Esophagus squamous epithelium (tissue), 5 donors: ENCODE data around the gene EXOSC7. TPM values are rescaled to one million over a fixed set of nuclear protein-coding genes. Genes with fewer than 3 reads are reported as not detected.
"Not testable (repeated sequence)": the region's sequence is repeated elsewhere in the genome, so short reads cannot be mapped to it uniquely, and the experiment has no call there.

Source experiments
- DNase-seq: peaks from one replicate; lab custom pipeline; 2025; lab: John Stamatoyannopoulos, UW
- H3K27ac ChIP-seq, 4 donors: fragments of 200-600 bp; sonication (generic); one replicate each; pipeline ENCODE4 v1.5.1; 2016 to 2019; ENCODE audit warnings: mild to moderate bottlenecking in 1 of 4
- H3K27me3 ChIP-seq, 4 donors: fragments of 200-600 bp; sonication (generic); 1 replicate in 3 of 4; 2 replicates in 1 of 4; pipeline versions ENCODE4 v1.5.1 to v1.6.0; 2017 to 2021; ENCODE audit warnings: antibody characterized with exemption in 1 of 4
- H3K36me3 ChIP-seq, 3 donors: fragments of 200-600 bp; sonication (generic); one replicate each; pipeline ENCODE4 v1.5.1; 2016 to 2019
- H3K4me1 ChIP-seq, 3 donors: fragments of 200-600 bp; sonication (generic); one replicate each; pipeline ENCODE4 v1.5.1; 2017 to 2019
- H3K4me3 ChIP-seq, 4 donors: fragments of 200-600 bp; sonication (generic); 1 replicate in 3 of 4; 2 replicates in 1 of 4; pipeline ENCODE4 v1.5.1; 2016 to 2019; ENCODE audit warnings: mild to moderate bottlenecking in 2 of 4, moderate library complexity in 1 of 4
- H3K9me3 ChIP-seq, 3 donors: fragments of 200-600 bp; sonication (generic); one replicate each; pipeline ENCODE4 v1.5.1; 2016 to 2019
- CTCF ChIP-seq, 6 experiments: fragments of 450-650 bp in 4 of 6; fragments of 200-600 bp in 2 of 6; sonication (generic) in 2 of 6; IDR thresholded peaks; one replicate each; pipeline ENCODE4 v1.5.1; 2016 to 2019; ENCODE audit warnings: antibody characterized with exemption in 6 of 6, mild to moderate bottlenecking in 4 of 6, moderate library complexity in 4 of 6
- POLR2A ChIP-seq, 4 donors: fragments of 450-650 bp; IDR thresholded peaks; one replicate each; pipeline ENCODE4 v1.6.1; 2017; ENCODE audit warnings: antibody characterized with exemption in 4 of 4, mild to moderate bottlenecking in 4 of 4, moderate library complexity in 3 of 4
- WGBS, 2 donors: methylation state at CpG; one replicate each; pipeline ENCODE4 v1.1.5; 2018; 5-methylcytosine and 5-hydroxymethylcytosine counted together
- intact Hi-C: fragments of 100-400 bp; cut with DNase I; formaldehyde crosslinking; loops from one replicate; pipeline ENCODE4 v1.15.0; 2022
- total RNA-seq, 4 donors: library from RNA; depleted of rRNA; stranded (reverse); fragments of >200 nt; gene quantifications; one replicate each; pipeline ENCODE4 v1.1.0, GENCODE V29; 2016
- donor health status: DM: yes; HTN: yes; CAD: no.

The EXOSC7 gene
- total RNA-seq, 4 donors from 2014 or later: 28.8 to 59.9 (median 47.6) TPM

GRCh38 chr3:44984335-44984734 lies 8.3 kb downstream of the EXOSC7 start:
- Histone ChIP-seq H3K4me1 (peaks cover 15 to 91% (median 23%) of the 10 kb centered on the region in 3 donors), H3K9me3 (no peaks in the 10 kb centered on the region), H3K4me3 (no peak overlapping the region), H3K27ac (peak overlapping the region in 3 of 4 donors; percentile 31 to 88 (median 87)), H3K27me3 (no peaks in the 10 kb centered on the region), H3K36me3 (peaks cover 0 to 21% (median 0%) of the 10 kb centered on the region in 3 donors)
- TF ChIP-seq CTCF (IDR thresholded peaks at IDR 0.05) (no peak), POLR2A (IDR thresholded peaks at IDR 0.05) (no peak)
- intact Hi-C loops: no loop called here
- 69 to 83% methylated on average over 2 of the region's 2 CpGs for WGBS, 2 donors
- DNase-seq: no peak

GRCh38 chr3:44986330-44986729 lies 10.3 kb downstream of the EXOSC7 start:
- H3K4me3 ChIP-seq, H3K9me3 ChIP-seq, H3K27me3 ChIP-seq, intact Hi-C loops, H3K27ac ChIP-seq, DNase-seq: not testable (repeated sequence)
- whole genome bisulfite sequencing, 2 donors: 100% methylated on average over 3 of the region's 14 CpGs; no CpG with 5 or more reads in 1 of the 2 donors
- Histone ChIP-seq H3K36me3 (peaks cover 0 to 41% (median 7%) of the 10 kb centered on the region in 3 donors), H3K4me1 (peaks cover 10 to 80% (median 23%) of the 10 kb centered on the region in 3 donors)

GRCh38 chr3:44987332-44987731 lies 11.3 kb downstream of the EXOSC7 start:
- Histone ChIP-seq H3K4me1 (peaks cover 9 to 79% (median 20%) of the 10 kb centered on the region in 3 donors), H3K27ac (no peak overlapping the region), H3K36me3 (peaks cover 0 to 51% (median 9%) of the 10 kb centered on the region in 3 donors), H3K27me3 (no peaks in the 10 kb centered on the region), H3K4me3 (no peak overlapping the region), H3K9me3 (no peaks in the 10 kb centered on the region)
- TF ChIP-seq CTCF (IDR thresholded peaks at IDR 0.05): no peak
- TF ChIP-seq POLR2A (IDR thresholded peaks at IDR 0.05): no peak
- no peak for DNase-seq
- intact Hi-C loops: no loop called here
- WGBS, 2 donors: 82 to 85% methylated on average over 6 of the region's 6 CpGs

- no peak for DNase-seq
- Histone ChIP-seq H3K9me3 (no peaks in the 10 kb centered on the region), H3K4me1 (peaks cover 8 to 79% (median 22%) of the 10 kb centered on the region in 3 donors), H3K4me3 (no peak overlapping the region), H3K27ac (no peak overlapping the region), H3K36me3 (peaks cover 0 to 51% (median 9%) of the 10 kb centered on the region in 3 donors), H3K27me3 (no peaks in the 10 kb centered on the region)
- peak in 3 of 6 experiments; percentile 11 to 41 (median 33) for TF ChIP-seq CTCF (IDR thresholded peaks at IDR 0.05)
- TF ChIP-seq POLR2A (IDR thresholded peaks at IDR 0.05): no peak
- intact Hi-C loops: no loop called here
- WGBS, 2 donors: 100% methylated on average over 2 of the region's 2 CpGs
Observed at GRCh38 chr3:44988073-44988472, 12.0 kb downstream of the EXOSC7 start.

- Histone ChIP-seq H3K4me3 (no peak overlapping the region), H3K27me3 (no peaks in the 10 kb centered on the region), H3K9me3 (no peaks in the 10 kb centered on the region), H3K4me1 (peaks cover 13 to 79% (median 28%) of the 10 kb centered on the region in 3 donors), H3K27ac (peak overlapping the region in 1 of 4 donors; percentile 2), H3K36me3 (peaks cover 0 to 51% (median 9%) of the 10 kb centered on the region in 3 donors)
- TF ChIP-seq POLR2A (IDR thresholded peaks at IDR 0.05) (no peak), CTCF (IDR thresholded peaks at IDR 0.05) (no peak)
- intact Hi-C loops: no loop called here
- no peak for DNase-seq
- 85 to 93% methylated on average over 8 of the region's 8 CpGs for WGBS, 2 donors
Observed at GRCh38 chr3:44989141-44989540, 13.1 kb downstream of the EXOSC7 start.
